CD1c-positive myeloid dendritic cell (primary cell): ENCODE data around the gene TCP10L.
"Not testable (repeated sequence)": the region's sequence is repeated elsewhere in the genome, so short reads cannot be mapped to it uniquely, and the experiment has no call there.

Experiments
- DNase-seq: peaks from one replicate; pipeline ENCODE4 v3.0.0-alpha.2; 2016; ENCODE audit errors: extremely low spot score

The TCP10L gene

GRCh38 chr21:32554832-32555638 lies 30.3 kb downstream of the TCP10L start:
- DNase-seq = no peak

DNA sequence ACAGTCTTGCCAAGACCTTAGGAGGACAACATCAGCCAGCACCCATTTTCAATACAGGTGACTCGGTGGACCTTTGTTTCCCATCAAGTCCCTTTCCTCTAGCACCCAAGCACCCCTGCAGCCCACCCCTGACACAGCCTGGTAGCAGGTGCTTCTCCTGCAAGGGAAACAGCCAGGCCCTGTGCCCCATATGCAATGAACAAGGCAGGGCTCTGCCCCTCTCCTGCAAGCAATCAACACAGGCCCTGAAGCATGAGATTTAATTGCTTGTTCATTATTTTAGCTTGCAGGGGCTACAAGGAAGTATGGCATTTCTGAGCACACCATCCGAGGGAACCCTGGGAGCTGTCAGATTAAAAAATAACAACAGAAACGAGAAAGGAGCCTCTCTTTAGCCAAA lies 35.4 kb downstream of the TCP10L start:
- no peak for DNase-seq

DNA sequence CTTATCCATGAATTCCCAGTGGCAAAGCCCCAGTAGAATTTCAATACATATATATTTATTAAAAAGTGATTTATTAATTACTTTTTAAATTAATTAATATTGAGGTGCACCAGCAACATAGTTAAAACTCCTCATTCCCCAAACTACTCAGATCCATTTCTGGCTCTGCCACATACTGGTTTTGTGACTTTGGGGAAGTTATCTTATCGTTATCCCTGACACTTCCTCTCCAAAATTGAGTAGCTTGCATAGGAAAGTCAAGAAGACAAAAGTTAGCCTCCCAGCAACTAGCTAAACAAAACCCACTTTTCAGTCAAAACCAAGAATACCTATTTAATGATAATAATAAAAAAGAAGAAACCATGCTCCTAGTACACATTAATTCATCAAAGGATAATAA lies 35.9 kb downstream of the TCP10L start:
- DNase-seq = no peak

DNA sequence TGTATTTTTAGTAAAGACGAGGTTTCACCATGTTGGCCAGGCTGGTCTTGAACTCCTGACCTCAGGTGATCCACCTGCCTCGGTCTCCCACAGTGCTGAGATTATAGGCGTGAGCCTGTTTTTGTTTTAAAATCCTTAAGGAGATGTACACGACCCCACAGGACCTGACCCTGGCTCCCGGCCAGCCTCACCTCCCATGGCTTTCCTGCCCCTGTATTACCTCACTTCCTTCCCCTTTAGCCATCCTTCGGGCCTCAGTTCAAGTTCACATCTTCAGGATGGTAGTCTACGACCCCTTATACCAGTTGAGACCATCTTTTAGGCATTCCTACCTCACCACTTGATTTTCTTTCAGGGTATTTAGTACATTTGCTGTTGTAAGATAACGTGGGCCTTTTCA lies 36.3 kb downstream of the TCP10L start:
- DNase-seq = no peak

DNA sequence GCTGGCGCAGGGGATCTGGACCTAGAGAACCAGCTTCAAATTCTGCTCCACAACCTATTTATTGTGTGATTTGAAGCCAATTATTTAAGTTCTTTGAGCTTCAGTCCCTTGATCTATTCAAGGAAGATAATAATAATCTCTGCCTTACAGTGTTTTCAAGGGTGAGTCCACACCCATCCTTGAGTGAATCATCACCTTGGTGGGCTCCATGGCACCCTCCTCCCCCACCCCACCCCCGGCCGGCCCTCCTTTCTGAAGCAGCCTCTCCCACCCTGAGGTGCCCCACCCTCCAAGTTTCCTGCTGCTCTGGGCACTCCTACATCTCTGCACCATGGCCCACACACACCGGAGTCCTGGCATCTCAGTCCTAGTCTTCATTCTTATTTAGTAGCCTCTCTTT lies 38.3 kb downstream of the TCP10L start:
- DNase-seq = no peak

GRCh38 chr21:32545948-32546441 lies 39.3 kb downstream of the TCP10L start:
- no peak for DNase-seq

- no peak for DNase-seq
These were observed 40.6 kb downstream of the TCP10L start for GRCh38 chr21:32544697-32545096.

DNA sequence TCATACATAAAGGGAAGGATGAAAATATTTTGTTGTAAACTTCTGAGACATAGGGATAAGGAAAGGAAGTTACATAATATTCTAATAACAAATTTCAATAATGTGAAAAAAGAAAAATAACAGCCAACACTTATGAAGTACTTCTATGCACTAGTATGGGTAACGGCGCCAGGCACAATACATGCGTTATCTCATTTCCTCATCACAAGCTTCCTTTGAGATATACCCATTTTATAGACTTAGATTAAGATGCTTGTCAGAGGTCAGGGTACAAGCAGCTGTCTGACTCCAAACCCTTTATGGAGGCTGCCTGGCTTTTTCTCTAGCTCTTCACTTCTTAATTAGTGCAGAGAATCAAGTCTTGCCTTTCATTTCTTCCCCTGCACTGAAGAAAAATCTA lies 41.3 kb downstream of the TCP10L start:
- no peak for DNase-seq

DNA sequence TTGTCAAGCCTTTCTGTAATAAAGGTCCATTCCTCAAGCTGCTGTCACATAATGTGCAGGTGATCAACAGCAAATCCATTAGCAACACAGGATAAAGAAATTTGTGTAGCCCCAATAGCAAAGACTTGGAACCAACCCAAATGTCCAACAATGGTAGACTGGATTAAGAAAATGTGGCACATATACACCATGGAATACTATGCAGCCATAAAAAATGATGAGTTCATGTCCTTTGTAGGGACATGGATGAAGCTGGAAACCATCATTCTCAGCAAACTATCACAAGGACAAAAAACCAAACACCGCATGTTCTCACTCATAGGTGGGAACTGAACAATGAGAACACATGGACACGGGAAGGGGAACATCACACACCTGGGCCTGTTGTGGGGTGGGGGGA lies 42.3 kb downstream of the TCP10L start:
- not testable (repeated sequence) for DNase-seq

- DNase-seq = no peak
These were observed 45.9 kb downstream of the TCP10L start for GRCh38 chr21:32539378-32539777.

DNA sequence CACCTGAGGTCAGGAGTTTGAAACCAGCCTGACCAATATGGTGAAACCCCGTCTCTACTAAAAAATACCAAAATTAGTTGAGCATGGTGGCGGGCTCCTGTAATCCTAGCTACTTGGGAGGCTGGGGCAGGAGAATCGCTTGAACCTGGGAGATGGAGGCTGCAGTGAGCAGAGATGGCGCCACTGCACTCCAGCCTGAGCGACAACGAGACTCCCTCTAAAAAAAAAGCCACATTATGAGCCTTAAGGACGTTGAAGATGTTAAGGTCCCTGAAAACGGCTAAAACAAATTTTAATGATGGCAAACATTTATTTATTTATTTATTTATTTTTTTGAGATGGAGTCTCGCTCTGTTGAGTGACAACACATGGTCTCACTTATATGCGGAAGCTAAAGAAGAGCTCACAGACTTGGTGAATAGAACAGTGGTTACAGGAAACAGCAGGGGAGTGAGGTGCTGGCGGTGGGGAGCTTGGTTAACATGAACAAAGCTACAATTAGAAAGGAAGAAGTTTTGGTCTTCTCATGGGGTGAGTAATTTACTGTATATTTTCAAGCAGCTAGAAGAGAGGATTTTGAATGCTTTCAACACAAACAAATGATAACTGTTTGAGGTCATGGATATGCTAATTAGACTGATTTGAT lies 47.1 kb downstream of the TCP10L start:
- no peak for DNase-seq

DNA sequence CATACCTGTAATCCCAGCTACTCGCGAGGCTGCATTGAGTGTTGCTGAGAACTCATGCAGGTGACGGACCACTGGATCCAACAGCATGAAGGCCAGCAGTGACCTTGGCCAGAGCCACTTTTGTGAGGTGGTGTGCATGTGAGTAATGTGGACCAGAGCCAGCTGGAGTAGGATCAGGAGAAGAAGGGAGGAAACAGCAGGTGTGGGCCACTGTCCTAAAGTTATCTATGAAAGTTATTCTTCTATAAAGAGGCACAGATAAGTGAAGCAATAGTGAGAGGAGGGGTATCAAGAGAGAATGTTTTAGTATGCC lies 47.8 kb downstream of the TCP10L start:
- no peak for DNase-seq

DNA sequence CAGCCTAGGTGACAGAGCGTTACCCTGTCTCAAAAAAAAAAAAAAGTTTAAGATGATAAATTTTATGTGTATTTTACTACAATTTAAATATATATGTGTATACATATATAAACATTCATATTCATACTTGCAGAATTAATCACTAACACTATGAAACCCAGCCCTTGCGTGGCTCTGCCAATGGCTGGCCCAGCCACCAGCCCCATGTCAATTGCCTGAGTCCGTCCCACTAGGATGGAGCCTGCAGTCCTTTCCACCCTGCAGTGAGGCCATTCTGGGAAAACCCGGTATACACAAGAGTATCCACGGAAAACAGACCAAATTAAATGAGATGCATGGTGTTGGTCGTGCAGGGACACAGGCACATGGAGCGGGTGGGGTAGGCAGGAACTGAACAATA lies 49.7 kb downstream of the TCP10L start:
- no peak for DNase-seq

DNA sequence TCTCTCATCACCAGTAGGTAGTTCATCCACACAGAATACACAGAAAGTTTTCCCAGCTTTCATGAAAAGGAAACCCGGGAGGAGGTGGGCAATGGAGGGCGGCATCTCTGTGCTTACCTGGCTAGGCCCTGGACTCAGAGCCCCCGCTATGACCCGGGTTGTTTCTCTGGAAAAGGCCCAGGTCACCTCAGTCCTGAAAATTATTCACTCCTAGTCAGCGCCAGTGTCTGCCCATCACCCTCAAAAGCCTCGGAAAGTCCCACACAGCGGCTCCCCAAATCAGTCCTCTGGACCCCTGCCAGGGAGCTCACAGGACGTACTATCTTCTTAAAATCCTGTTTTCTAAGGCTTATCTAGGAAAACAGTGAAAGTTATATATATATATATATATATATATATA lies 51.2 kb downstream of the TCP10L start:
- no peak for DNase-seq

- no peak for DNase-seq
These were observed 51.7 kb downstream of the TCP10L start for GRCh38 chr21:32533611-32534010.

GRCh38 chr21:32533053-32533452 lies 52.3 kb downstream of the TCP10L start:
- no peak for DNase-seq

GRCh38 chr21:32532636-32533035 lies 52.7 kb downstream of the TCP10L start:
- DNase-seq = no peak

- not testable (repeated sequence) for DNase-seq
These were observed 53.8 kb downstream of the TCP10L start for GRCh38 chr21:32531561-32531960.

- not testable (repeated sequence) for DNase-seq
These were observed 54.5 kb downstream of the TCP10L start for GRCh38 chr21:32530809-32531208.

- no peak for DNase-seq
These were observed 55.6 kb downstream of the TCP10L start for GRCh38 chr21:32529679-32530078.

- no peak for DNase-seq
These were observed 60.0 kb downstream of the TCP10L start for GRCh38 chr21:32525282-32525681.

- DNase-seq = no peak
These were observed 61.2 kb downstream of the TCP10L start for GRCh38 chr21:32523988-32524719.
